Left hindlimb (tissue), 1 donor: Measurements from ENCODE around the gene ATRN.

ENCODE experiments used
- DNase-seq: peaks from one replicate; pipeline ENCODE4 v3.0.0-alpha.2; 2018

ATRN gene

GRCh38 chr20:3660262-3661059 is 189.6 kb downstream of the ATRN start:
- no peak for DNase-seq

GRCh38 chr20:3661060-3661813 is 190.4 kb downstream of the ATRN start:
- no peak for DNase-seq

GRCh38 chr20:3661814-3662665 is 191.2 kb downstream of the ATRN start:
- DNase-seq: no peak

GRCh38 chr20:3663031-3663701 is 192.3 kb downstream of the ATRN start, which contains the start of gene GFRA4:
Gene GFRA4 (minus strand): TSS chr20:3663399. CDS start chr20:3663399, 0 bp downstream.
- DNase-seq: no peak

- DNase-seq: no peak
Observed at GRCh38 chr20:3663858-3664257, 193.0 kb downstream of the ATRN start.

- DNase-seq: peak; percentile 16
Observed at GRCh38 chr20:3667434-3668037, 196.7 kb downstream of the ATRN start.

- peak; percentile 28 for DNase-seq
Observed at GRCh38 chr20:3669710-3670367, 199.0 kb downstream of the ATRN start.

- DNase-seq: peak; percentile 27
Observed at GRCh38 chr20:3670511-3670910, 199.7 kb downstream of the ATRN start.

GRCh38 chr20:3670945-3671344 is 200.1 kb downstream of the ATRN start:
- DNase-seq: no peak

- peak; percentile 27 for DNase-seq
Observed at GRCh38 chr20:3671986-3672546, 201.2 kb downstream of the ATRN start.

- DNase-seq: no peak
Observed at GRCh38 chr20:3672547-3673171, 201.8 kb downstream of the ATRN start.

- no peak for DNase-seq
Observed at GRCh38 chr20:3673221-3674070, 202.6 kb downstream of the ATRN start.

- DNase-seq: no peak
Observed at GRCh38 chr20:3674447-3674846, 203.6 kb downstream of the ATRN start.

GRCh38 chr20:3674995-3675900 is 204.4 kb downstream of the ATRN start:
- DNase-seq: no peak

GRCh38 chr20:3677733-3678132 is 206.9 kb downstream of the ATRN start:
- peak; percentile 80 for DNase-seq

GRCh38 chr20:3678198-3678597 is 207.4 kb downstream of the ATRN start:
- DNase-seq: no peak

GRCh38 chr20:3678856-3679720 is 208.3 kb downstream of the ATRN start:
- DNase-seq: no peak
